ENCODE measurements around the gene CDC20. TPM values are rescaled to one million over a fixed set of nuclear protein-coding genes. Genes with fewer than 3 reads are reported as not detected.

CDC20 gene
- total RNA-seq, 1 donor from 2014 or later = 2.7 TPM

Other genes with a start within 250 kb of the CDC20 start
- gene EBNA1BP2, start 186.7 kb upstream of the CDC20 start, total RNA-seq = 37.9 TPM
- 0.74 TPM for gene CFAP57, start 186.7 kb upstream of the CDC20 start, total RNA-seq
- gene TMEM125, start 89.0 kb upstream of the CDC20 start, total RNA-seq = 0.49 TPM
- not detected for gene C1orf210, start 73.4 kb upstream of the CDC20 start, total RNA-seq
- gene TIE1, start 58.0 kb upstream of the CDC20 start, total RNA-seq = 9.6 TPM
- not detected for gene MPL, start 21.2 kb upstream of the CDC20 start, total RNA-seq
- 5.7 TPM for gene ELOVL1, start 9.0 kb downstream of the CDC20 start, total RNA-seq
- gene MED8, start 30.8 kb downstream of the CDC20 start, total RNA-seq = 13.0 TPM
- 16.7 TPM for gene SZT2, start 30.9 kb downstream of the CDC20 start, total RNA-seq
- 29.3 TPM for gene HYI, start 95.0 kb downstream of the CDC20 start, total RNA-seq
- gene PTPRF, start 171.9 kb downstream of the CDC20 start, total RNA-seq = 60.7 TPM